Lung (tissue), 12 donors: ENCODE measurements around the gene C5. TPM values are rescaled to one million over a fixed set of nuclear protein-coding genes. Genes with fewer than 3 reads are reported as not detected.

Source experiments
- ATAC-seq: fragments of 200-7000 bp; cut with Tn5 transposase; one replicate; pipeline ENCODE4 v1.9.1; 2020; ENCODE audit warnings: moderate number of reproducible peaks; ENCODE audit not compliant: insufficient read depth, low FRiP score
- DNase-seq, 3 donors: peaks; one replicate each; pipeline ENCODE4 v3.0.0-alpha.2; 2013 to 2017
- H3K27ac ChIP-seq, 2 donors: one replicate each; pipeline ENCODE4 v1.5.1; 2013; ENCODE audit warnings: mild to moderate bottlenecking in 2 of 2, moderate library complexity in 2 of 2, control low read depth in 1 of 2, inconsistent platforms in 1 of 2, low read depth in 1 of 2, low read length in 1 of 2
- H3K27me3 ChIP-seq, 3 donors: one replicate each; pipeline ENCODE4 v1.5.1; 2013; ENCODE audit warnings: low read length in 2 of 3; ENCODE audit not compliant: control insufficient read depth in 3 of 3, insufficient read depth in 3 of 3
- H3K36me3 ChIP-seq, 4 donors: one replicate each; pipeline ENCODE4 v1.5.1; 2013; ENCODE audit warnings: low read length in 4 of 4, mild to moderate bottlenecking in 1 of 4, moderate library complexity in 1 of 4; ENCODE audit not compliant: control insufficient read depth in 4 of 4, insufficient read depth in 4 of 4
- H3K4me1 ChIP-seq, 5 donors: one replicate each; pipeline ENCODE4 v1.5.1; 2013; ENCODE audit warnings: low read length in 5 of 5, mild to moderate bottlenecking in 2 of 5, moderate library complexity in 1 of 5; ENCODE audit not compliant: control insufficient read depth in 5 of 5, insufficient read depth in 5 of 5
- H3K4me3 ChIP-seq: one replicate; pipeline ENCODE4 v1.5.1; 2013; ENCODE audit warnings: mild to moderate bottlenecking, control low read depth, moderate library complexity
- H3K9ac ChIP-seq, 2 donors: one replicate each; pipeline ENCODE4 v1.5.1; 2013; ENCODE audit warnings: low read length in 2 of 2, control low read depth in 1 of 2; ENCODE audit not compliant: insufficient read depth in 1 of 2
- H3K9me3 ChIP-seq, 4 donors: one replicate each; pipeline ENCODE4 v1.5.1; 2013; ENCODE audit warnings: low read length in 3 of 4, mild to moderate bottlenecking in 1 of 4, moderate library complexity in 1 of 4; ENCODE audit not compliant: control insufficient read depth in 4 of 4, insufficient read depth in 3 of 4
- CTCF ChIP-seq: IDR thresholded peaks from 2 replicates; pipeline ENCODE4 v1.5.1; 2012; ENCODE audit warnings: mild to moderate bottlenecking; ENCODE audit errors: control extremely low read depth, extremely low read depth
- WGBS, 2 donors: extraction: QIAGEN DNeasy Blood & Tissue Kit; methylation state at CpG; one replicate each; pipeline ENCODE4 v1.1.7; 2013; 5-methylcytosine and 5-hydroxymethylcytosine counted together
- polyA plus RNA-seq, 2 donors: library from polyadenylated mRNA; stranded (reverse); fragments of 200-250 nt; gene quantifications; one replicate each; pipeline ENCODE4 v1.2.1, GENCODE V29; 2013
- total RNA-seq, 2 donors: library from RNA; depleted of rRNA in 1 of 2; stranded (reverse); fragments of >200 nt in 1 of 2; gene quantifications; one replicate each; pipeline ENCODE4 v1.2.1, GENCODE V29; 2014 to 2021
- donor health status: control.
- donor health status: control.
- donor health status: Bipolar disorder and iron deficiency.
- donor health status: healthy.
- donor health status: DM: yes; HTN: yes; CAD: no.

C5 gene
- total and polyA plus RNA-seq, 4 donors, result 9.5 to 53.2 (median 13.1) TPM

DNA sequence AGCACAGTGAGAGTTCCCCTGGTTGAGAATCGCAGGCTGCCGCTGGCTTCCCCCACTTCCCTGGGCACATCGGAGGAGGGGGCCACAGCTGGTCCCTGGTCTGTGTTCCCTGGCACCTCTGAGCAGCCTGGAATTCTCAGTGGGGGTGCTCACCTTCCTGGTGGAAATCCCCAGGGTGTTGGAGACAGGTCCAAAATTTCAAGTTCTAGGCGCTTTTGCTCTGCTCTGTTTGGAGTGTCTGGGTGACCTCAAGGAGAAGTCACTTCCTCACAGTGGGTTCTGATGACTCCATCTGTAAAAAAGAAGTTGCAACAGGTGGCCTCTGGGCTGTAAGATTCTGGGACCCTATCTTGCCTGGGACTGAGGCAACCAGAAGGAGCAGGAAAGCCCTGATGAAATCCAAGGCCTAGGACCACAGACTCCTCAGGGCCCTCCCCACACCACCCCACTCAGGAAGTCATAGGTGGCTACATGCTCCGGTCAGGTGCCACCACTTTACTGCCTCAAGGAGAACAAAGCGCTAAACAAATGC is 123.6 kb downstream of the C5 start, which contains the start of gene TRAF1:
Gene TRAF1 (minus strand): TSS at position 400 of the 532 bp plus-strand sequence. CDS start 721 bp downstream, outside the sequence.
- Histone ChIP-seq H3K9ac (no peak within 1 kb of the TSS), H3K4me3 (no peak within 1 kb of the TSS), H3K27ac (peak within 1 kb of the TSS; percentile 24 to 66), H3K36me3 (peaks cover 0 to 2% (median 0%) of the 10 kb centered on the region in 4 donors), H3K9me3 (peaks cover 0 to 1% (median 0%) of the 10 kb centered on the region in 4 donors), H3K4me1 (peaks cover 0 to 29% (median 8%) of the 10 kb centered on the region in 5 donors), H3K27me3 (no peaks in the 10 kb centered on the region)
- no peak for ATAC-seq
- TF ChIP-seq CTCF, result no peak
- WGBS, 2 donors, result 33 to 63% methylated on average over 6 of the region's 6 CpGs
- DNase-seq, result no peak

DNA sequence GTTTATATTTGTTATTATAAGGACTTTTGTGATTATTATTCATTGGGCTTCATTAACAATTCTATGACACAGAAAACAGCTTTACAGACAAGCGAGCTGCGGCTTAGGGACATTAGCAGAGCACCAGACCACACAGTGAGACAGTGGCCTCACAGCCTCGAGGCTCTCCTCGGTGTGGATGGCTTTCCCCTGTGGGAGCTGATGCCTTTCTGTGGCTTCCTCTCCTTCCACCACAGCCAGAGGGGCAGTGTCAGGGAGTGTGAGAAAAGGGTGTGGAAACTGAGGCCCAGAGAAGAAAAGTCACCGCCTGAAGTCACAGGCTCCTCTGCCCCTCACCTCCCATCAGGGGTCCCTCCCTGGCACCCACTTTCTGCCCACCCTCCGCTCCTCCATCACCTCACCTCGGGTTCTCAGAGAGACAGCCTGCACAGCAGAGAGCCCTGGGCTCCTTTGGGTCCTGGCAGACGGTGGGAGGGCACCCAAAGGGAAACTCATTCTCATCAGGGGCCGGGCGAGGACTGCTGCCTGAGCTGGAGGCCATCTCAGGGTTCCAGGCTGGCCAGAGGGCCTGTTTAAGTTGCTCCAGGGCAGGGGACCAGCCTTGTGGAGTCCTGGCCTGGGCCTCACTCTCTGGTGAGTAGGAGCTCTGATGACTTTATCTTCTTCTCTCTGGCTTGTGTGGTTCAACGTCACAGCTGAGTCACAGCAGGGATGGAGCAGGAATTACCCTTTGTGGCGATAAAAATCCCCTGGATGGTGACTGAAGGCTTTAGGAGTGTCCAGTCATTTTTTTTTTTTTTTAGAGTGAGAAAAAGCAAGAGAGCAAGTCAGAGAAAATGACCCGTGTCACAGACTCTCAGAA is 124.3 kb downstream of the C5 start:
- Histone ChIP-seq H3K27ac (peak overlapping the region; percentile 24 to 66), H3K9ac (no peak overlapping the region), H3K9me3 (peaks cover 0 to 1% (median 0%) of the 10 kb centered on the region in 4 donors), H3K4me1 (peaks cover 0 to 24% (median 4%) of the 10 kb centered on the region in 5 donors), H3K4me3 (no peak overlapping the region), H3K27me3 (no peaks in the 10 kb centered on the region), H3K36me3 (peaks cover 0 to 2% (median 0%) of the 10 kb centered on the region in 4 donors)
- TF ChIP-seq CTCF, result no peak
- ATAC-seq (no peak), DNase-seq (no peak)
- WGBS, 2 donors, result 62 to 65% methylated on average over 13 of the region's 13 CpGs

GRCh38 chr9:120924698-120925534 is 125.2 kb downstream of the C5 start:
- H3K9me3 ChIP-seq, result peaks cover 0 to 1% (median 0%) of the 10 kb centered on the region in 4 donors
- H3K36me3 ChIP-seq, result peaks cover 0 to 2% (median 0%) of the 10 kb centered on the region in 4 donors
- H3K9ac ChIP-seq, result no peak overlapping the region
- H3K4me3 ChIP-seq, result no peak overlapping the region
- no peak for ATAC-seq
- 82 to 88% methylated on average over 11 of the region's 11 CpGs for WGBS, 2 donors
- H3K27me3 ChIP-seq, result no peaks in the 10 kb centered on the region
- no peak for DNase-seq
- peak overlapping the region in 1 of 2 donors; percentile 1 for H3K27ac ChIP-seq
- TF ChIP-seq CTCF, result no peak
- peaks cover 0 to 32% (median 6%) of the 10 kb centered on the region in 5 donors for H3K4me1 ChIP-seq
